Measurements from ENCODE around the gene AGBL5. TPM values are rescaled to one million over a fixed set of nuclear protein-coding genes. Genes with fewer than 3 reads are reported as not detected.

AGBL5 gene
- total RNA-seq, 2 donors from 2014 or later = 12.1 to 16.1 TPM

GRCh38 chr2:27079233-27080139, 28.0 kb downstream of the AGBL5 start:
- Mint-ChIP-seq H3K9me3 (no peaks in the 10 kb centered on the region), H3K4me1 (ENCODE audit: low read depth) (peaks cover 53% of the 10 kb centered on the region), H3K36me3 (ENCODE audit: insufficient read depth in 2 of 2) (no peaks in the 10 kb centered on the region), H3K4me3 (no peak overlapping the region), H3K27ac (peak overlapping the region; percentile 79), H3K27me3 (ENCODE audit: low read depth) (no peaks in the 10 kb centered on the region)
- no peak for ATAC-seq (replicated peaks in 1 of 2)
- no peak for DNase-seq

DNA sequence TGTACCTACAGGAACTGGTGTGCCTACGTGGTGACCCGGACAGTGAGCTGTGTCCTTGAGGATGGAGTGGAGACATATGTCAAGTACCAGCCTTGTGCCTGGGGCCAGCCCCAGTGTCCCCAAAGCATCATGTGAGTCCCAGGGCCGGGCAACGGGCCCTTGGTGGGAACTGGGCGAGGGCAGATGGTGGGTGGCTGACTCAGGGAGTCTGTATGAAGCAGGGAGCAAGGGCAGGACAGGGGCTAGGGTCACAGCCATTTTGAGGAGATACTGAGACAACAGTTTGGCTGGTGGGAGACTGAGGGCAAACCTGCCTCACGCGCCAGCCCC, 28.6 kb downstream of the AGBL5 start:
- Mint-ChIP-seq H3K27ac (peak overlapping the region; percentile 79), H3K4me3 (peak overlapping the region; percentile 22 to 76), H3K9me3 (no peaks in the 10 kb centered on the region), H3K27me3 (ENCODE audit: low read depth) (no peaks in the 10 kb centered on the region), H3K4me1 (ENCODE audit: low read depth) (peaks cover 50% of the 10 kb centered on the region), H3K36me3 (ENCODE audit: insufficient read depth in 2 of 2) (no peaks in the 10 kb centered on the region)
- no peak for ATAC-seq (replicated peaks in 1 of 2)
- DNase-seq = no peak

DNA sequence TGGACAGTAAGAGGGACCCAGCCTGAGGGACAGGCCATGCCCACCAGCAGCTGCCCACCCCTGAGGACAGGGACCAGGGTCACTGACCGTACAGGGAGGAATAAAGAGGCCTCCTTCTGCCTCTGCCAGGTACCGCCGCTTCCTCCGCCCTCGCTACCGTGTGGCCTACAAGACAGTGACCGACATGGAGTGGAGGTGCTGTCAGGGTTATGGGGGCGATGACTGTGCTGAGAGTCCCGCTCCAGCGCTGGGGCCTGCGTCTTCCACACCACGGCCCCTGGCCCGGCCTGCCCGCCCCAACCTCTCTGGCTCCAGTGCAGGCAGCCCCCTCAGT, 29.1 kb downstream of the AGBL5 start:
- Mint-ChIP-seq H3K4me3 (peak overlapping the region; percentile 76), H3K4me1 (ENCODE audit: low read depth) (peaks cover 50% of the 10 kb centered on the region), H3K9me3 (no peaks in the 10 kb centered on the region), H3K27me3 (ENCODE audit: low read depth) (no peaks in the 10 kb centered on the region), H3K27ac (peak overlapping the region; percentile 88), H3K36me3 (ENCODE audit: insufficient read depth in 2 of 2) (no peaks in the 10 kb centered on the region)
- DNase-seq = no peak
- no peak for ATAC-seq (replicated peaks in 1 of 2)

- Mint-ChIP-seq H3K36me3 (ENCODE audit: insufficient read depth in 2 of 2) (no peaks in the 10 kb centered on the region), H3K4me3 (peak overlapping the region; percentile 76), H3K9me3 (no peaks in the 10 kb centered on the region), H3K4me1 (ENCODE audit: low read depth) (peaks cover 48% of the 10 kb centered on the region), H3K27me3 (ENCODE audit: low read depth) (no peaks in the 10 kb centered on the region), H3K27ac (peak overlapping the region; percentile 88)
- ATAC-seq (replicated peaks in 1 of 2) (no peak), DNase-seq (no peak)
Observed at GRCh38 chr2:27081984-27082772, 30.7 kb downstream of the AGBL5 start.

DNA sequence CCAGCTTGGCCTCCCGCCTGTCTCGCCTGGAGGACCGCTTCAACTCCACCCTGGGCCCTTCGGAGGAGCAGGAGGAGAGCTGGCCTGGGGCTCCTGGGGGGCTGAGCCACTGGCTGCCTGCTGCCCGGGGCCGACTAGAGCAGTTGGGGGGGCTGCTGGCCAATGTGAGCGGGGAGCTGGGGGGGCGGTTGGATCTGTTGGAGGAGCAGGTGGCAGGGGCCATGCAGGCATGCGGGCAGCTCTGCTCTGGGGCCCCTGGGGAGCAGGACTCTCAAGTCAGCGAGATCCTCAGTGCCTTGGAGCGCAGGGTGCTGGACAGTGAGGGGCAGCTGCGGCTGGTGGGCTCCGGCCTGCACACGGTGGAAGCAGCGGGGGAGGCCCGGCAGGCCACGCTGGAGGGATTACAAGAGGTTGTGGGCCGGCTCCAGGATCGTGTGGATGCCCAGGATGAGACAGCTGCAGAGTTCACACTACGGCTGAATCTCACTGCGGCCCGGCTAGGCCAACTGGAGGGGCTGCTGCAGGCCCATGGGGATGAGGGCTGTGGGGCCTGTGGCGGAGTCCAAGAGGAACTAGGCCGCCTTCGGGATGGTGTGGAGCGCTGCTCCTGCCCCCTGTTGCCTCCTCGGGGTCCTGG, 31.4 kb downstream of the AGBL5 start:
- H3K27me3 Mint-ChIP-seq (ENCODE audit: low read depth) = no peaks in the 10 kb centered on the region
- no peak overlapping the region for H3K4me3 Mint-ChIP-seq
- no peaks in the 10 kb centered on the region for H3K36me3 Mint-ChIP-seq (ENCODE audit: insufficient read depth in 2 of 2)
- ATAC-seq (replicated peaks in 1 of 2) (no peak), DNase-seq (no peak)
- H3K9me3 Mint-ChIP-seq = no peaks in the 10 kb centered on the region
- H3K4me1 Mint-ChIP-seq (ENCODE audit: low read depth) = peaks cover 52% of the 10 kb centered on the region
- no peak overlapping the region for H3K27ac Mint-ChIP-seq

DNA sequence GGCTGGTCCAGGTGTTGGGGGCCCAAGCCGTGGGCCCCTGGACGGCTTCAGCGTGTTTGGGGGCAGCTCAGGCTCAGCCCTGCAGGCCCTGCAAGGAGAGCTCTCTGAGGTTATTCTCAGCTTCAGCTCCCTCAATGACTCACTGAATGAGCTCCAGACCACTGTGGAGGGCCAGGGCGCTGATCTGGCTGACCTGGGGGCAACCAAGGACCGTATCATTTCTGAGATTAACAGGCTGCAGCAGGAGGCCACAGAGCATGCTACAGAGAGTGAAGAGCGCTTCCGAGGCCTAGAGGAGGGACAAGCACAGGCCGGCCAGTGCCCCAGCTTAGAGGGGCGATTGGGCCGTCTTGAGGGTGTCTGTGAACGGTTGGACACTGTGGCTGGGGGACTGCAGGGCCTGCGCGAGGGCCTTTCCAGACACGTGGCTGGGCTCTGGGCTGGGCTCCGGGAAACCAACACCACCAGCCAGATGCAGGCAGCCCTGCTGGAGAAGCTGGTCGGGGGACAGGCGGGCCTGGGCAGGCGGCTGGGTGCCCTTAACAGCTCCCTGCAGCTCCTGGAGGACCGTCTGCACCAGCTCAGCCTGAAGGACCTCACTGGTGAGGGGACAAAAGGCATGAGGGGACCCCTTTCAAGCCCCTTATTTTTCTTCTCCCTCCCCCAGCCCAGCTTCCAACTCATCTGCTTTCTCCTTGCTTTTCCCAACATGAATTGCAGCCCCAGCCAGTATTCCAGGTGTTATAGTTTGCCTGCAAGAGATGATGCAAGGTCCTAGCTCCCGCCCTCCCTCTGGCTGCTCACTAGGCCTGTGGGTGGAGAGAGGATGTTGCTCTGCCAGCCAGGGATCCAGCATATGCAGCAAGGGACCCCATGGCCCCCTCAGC, 32.2 kb downstream of the AGBL5 start:
- Mint-ChIP-seq H3K27ac (no peak overlapping the region), H3K4me1 (ENCODE audit: low read depth) (peaks cover 58% of the 10 kb centered on the region), H3K9me3 (no peaks in the 10 kb centered on the region), H3K27me3 (ENCODE audit: low read depth) (no peaks in the 10 kb centered on the region), H3K36me3 (ENCODE audit: insufficient read depth in 2 of 2) (no peaks in the 10 kb centered on the region), H3K4me3 (no peak overlapping the region)
- ATAC-seq (replicated peaks in 1 of 2) (no peak), DNase-seq (no peak)

GRCh38 chr2:27084297-27085061, 33.0 kb downstream of the AGBL5 start:
- no peak overlapping the region for H3K27ac Mint-ChIP-seq
- H3K36me3 Mint-ChIP-seq (ENCODE audit: insufficient read depth in 2 of 2) = no peaks in the 10 kb centered on the region
- no peak for DNase-seq
- peaks cover 64% of the 10 kb centered on the region for H3K4me1 Mint-ChIP-seq (ENCODE audit: low read depth)
- H3K4me3 Mint-ChIP-seq = peak overlapping the region; percentile 10 to 95
- no peaks in the 10 kb centered on the region for H3K27me3 Mint-ChIP-seq (ENCODE audit: low read depth)
- no peak for ATAC-seq (replicated peaks in 1 of 2)
- no peaks in the 10 kb centered on the region for H3K9me3 Mint-ChIP-seq

GRCh38 chr2:27085062-27085672, 33.7 kb downstream of the AGBL5 start:
- Mint-ChIP-seq H3K27me3 (ENCODE audit: low read depth) (no peaks in the 10 kb centered on the region), H3K36me3 (ENCODE audit: insufficient read depth in 2 of 2) (no peaks in the 10 kb centered on the region), H3K4me1 (ENCODE audit: low read depth) (peaks cover 59% of the 10 kb centered on the region), H3K9me3 (no peaks in the 10 kb centered on the region), H3K27ac (peak overlapping the region; percentile 12), H3K4me3 (peak overlapping the region; percentile 95 to 96)
- ATAC-seq (replicated peaks in 1 of 2) = no peak
- no peak for DNase-seq

DNA sequence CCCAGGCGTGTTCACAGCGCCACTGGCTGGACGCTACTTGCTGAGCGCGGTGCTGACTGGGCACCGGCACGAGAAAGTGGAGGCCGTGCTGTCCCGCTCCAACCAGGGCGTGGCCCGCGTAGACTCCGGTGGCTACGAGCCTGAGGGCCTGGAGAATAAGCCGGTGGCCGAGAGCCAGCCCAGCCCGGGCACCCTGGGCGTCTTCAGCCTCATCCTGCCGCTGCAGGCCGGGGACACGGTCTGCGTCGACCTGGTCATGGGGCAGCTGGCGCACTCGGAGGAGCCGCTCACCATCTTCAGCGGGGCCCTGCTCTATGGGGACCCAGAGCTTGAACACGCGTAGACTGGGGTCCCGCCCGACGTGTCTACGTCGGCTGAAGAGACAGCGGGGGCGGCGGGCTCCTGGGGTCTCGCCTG, 34.2 kb downstream of the AGBL5 start:
- Mint-ChIP-seq H3K36me3 (ENCODE audit: insufficient read depth in 2 of 2) (no peaks in the 10 kb centered on the region), H3K4me3 (peak overlapping the region; percentile 95 to 96), H3K27ac (peak overlapping the region; percentile 12), H3K27me3 (ENCODE audit: low read depth) (no peaks in the 10 kb centered on the region), H3K9me3 (no peaks in the 10 kb centered on the region), H3K4me1 (ENCODE audit: low read depth) (peaks cover 53% of the 10 kb centered on the region)
- peak; percentile 47 to 63 for DNase-seq
- peak in 1 of 2 donors; percentile 14 for ATAC-seq (replicated peaks in 1 of 2)

- DNase-seq (peak; percentile 97 to 100), ATAC-seq (replicated peaks in 1 of 2) (peak; percentile 92 to 93)
- Mint-ChIP-seq H3K27me3 (ENCODE audit: low read depth) (no peaks in the 10 kb centered on the region), H3K4me3 (peak overlapping the region; percentile 95 to 96), H3K9me3 (no peaks in the 10 kb centered on the region), H3K4me1 (ENCODE audit: low read depth) (peaks cover 48% of the 10 kb centered on the region), H3K36me3 (ENCODE audit: insufficient read depth in 2 of 2) (no peaks in the 10 kb centered on the region), H3K27ac (no peak overlapping the region)
Observed at GRCh38 chr2:27086090-27086723, 34.7 kb downstream of the AGBL5 start.

DNA sequence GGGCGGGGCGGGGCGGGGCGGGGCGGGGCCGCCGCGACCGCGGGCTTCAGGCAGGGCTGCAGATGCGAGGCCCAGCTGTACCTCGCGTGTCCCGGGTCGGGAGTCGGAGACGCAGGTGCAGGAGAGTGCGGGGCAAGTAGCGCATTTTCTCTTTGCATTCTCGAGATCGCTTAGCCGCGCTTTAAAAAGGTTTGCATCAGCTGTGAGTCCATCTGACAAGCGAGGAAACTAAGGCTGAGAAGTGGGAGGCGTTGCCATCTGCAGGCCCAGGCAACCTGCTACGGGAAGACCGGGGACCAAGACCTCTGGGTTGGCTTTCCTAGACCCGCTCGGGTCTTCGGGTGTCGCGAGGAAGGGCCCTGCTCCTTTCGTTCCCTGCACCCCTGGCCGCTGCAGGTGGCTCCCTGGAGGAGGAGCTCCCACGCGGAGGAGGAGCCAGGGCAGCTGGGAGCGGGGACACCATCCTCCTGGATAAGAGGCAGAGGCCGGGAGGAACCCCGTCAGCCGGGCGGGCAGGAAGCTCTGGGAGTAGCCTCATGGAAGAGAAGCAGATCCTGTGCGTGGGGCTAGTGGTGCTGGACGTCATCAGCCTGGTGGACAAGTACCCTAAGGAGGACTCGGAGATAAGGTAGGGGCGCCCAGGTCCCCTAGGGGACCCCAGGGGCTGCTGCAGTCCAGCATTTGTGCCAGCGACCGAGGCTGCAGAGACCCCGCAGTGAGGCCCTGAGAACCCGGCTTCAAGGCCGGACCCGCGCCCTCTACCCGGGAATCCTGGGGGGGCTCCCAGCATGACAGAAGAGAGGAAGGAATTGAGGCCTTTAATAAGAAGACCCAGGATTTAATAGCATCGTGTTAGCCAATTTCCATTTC, 35.5 kb downstream of the AGBL5 start, which contains the start of gene KHK:
KHK (plus strand) TSS at position 49 of the 870 bp plus-strand sequence; CDS start at position 537, 488 bp downstream.
- Mint-ChIP-seq H3K36me3 (ENCODE audit: insufficient read depth in 2 of 2) (no peaks in the 10 kb centered on the region), H3K4me1 (ENCODE audit: low read depth) (peaks cover 41% of the 10 kb centered on the region), H3K9me3 (no peaks in the 10 kb centered on the region), H3K27ac (no peak within 1 kb of the TSS), H3K4me3 (peak within 1 kb of the TSS; percentile 95 to 96), H3K27me3 (ENCODE audit: low read depth) (no peaks in the 10 kb centered on the region)
- ATAC-seq (replicated peaks in 1 of 2) = peak; percentile 2 to 5
- peak; percentile 20 to 29 for DNase-seq
